ENCODE measurements around the gene SARDH. TPM values are rescaled to one million over a fixed set of nuclear protein-coding genes. Genes with fewer than 3 reads are reported as not detected.

Gene SARDH
- total RNA-seq, 1 experiment from 2014 or later: 5.6 TPM

DNA sequence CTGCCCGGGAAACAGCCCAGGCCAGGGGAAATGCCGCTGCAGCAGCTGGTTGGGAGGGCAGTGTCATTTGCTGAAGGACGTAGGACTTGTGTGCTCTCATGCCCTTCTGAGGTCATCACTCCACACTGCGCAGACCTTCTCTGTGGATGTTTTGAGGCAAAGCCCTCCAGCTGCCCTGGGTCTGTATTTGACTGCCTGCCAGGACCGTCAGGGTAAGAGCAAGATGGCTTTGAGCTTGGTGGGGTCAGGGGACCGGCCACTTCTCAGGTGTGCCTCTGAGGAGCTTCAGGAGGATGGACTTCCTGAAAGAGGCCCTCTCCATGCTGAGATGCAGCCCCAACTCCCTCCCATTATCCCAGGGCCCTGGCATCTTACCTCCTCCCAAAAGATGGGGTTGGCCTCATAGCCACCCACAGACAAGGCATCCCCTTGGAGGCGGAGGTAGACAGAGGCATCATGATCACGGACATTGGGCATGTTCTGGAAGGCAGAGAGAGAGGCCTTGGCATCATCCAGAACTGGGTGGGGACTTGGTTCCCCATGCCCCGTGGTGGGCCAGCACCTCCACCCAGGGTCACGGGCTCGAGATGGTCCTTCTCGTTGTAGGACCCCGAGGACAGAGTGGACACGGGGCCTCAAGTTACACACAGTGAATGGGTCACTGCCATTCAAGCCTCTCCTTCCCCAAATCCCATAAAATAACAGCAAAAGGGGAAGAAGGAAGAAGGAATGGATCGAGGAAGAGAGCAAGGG, 19.4 kb downstream of the SARDH start:
- DNase-seq (ENCODE audit: low read depth, low spot score) (no peak), ATAC-seq (no peak)
- H3K36me3 ChIP-seq (ENCODE audit: control insufficient read depth in 1 of 2, insufficient read depth in 2 of 2, low read length in 2 of 2): no peaks in the 10 kb centered on the region
- no peak for TF ChIP-seq POLR2A (IDR thresholded peaks at IDR 0.05; ENCODE audit: borderline replicate concordance, extremely low read depth, insufficient read depth, insufficient read length)
- TF ChIP-seq JUND (IDR thresholded peaks at IDR 0.05): no peak
- TF ChIP-seq FOSL1 (IDR thresholded peaks at IDR 0.05; ENCODE audit: low read depth): no peak
- no peak for TF ChIP-seq EZH2phosphoT487 (IDR thresholded peaks at IDR 0.05; ENCODE audit: borderline replicate concordance)
- TF ChIP-seq, protein P1, sequence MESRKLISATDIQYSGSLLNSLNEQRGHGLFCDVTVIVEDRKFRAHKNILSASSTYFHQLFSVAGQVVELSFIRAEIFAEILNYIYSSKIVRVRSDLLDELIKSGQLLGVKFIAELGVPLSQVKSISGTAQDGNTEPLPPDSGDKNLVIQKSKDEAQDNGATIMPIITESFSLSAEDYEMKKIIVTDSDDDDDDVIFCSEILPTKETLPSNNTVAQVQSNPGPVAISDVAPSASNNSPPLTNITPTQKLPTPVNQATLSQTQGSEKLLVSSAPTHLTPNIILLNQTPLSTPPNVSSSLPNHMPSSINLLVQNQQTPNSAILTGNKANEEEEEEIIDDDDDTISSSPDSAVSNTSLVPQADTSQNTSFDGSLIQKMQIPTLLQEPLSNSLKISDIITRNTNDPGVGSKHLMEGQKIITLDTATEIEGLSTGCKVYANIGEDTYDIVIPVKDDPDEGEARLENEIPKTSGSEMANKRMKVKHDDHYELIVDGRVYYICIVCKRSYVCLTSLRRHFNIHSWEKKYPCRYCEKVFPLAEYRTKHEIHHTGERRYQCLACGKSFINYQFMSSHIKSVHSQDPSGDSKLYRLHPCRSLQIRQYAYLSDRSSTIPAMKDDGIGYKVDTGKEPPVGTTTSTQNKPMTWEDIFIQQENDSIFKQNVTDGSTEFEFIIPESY (IDR thresholded peaks at IDR 0.05; ENCODE audit: extremely low read depth, insufficient replicate concordance, low read length): no peak
- TF ChIP-seq POLR2AphosphoS5 (IDR thresholded peaks at IDR 0.05; ENCODE audit: low read depth, low read length): no peak
- no peak for TF ChIP-seq CBX3 (IDR thresholded peaks at IDR 0.05; ENCODE audit: low read depth)
- TF ChIP-seq ZFX (IDR thresholded peaks at IDR 0.05): no peak
- TF ChIP-seq ELF1 (IDR thresholded peaks at IDR 0.05; ENCODE audit: borderline replicate concordance, low read depth): no peak
- no peak for TF ChIP-seq TCF7L2 (IDR thresholded peaks at IDR 0.05; ENCODE audit: borderline replicate concordance, extremely low read depth, insufficient read depth, insufficient read length)
- no peak for TF ChIP-seq SP1 (IDR thresholded peaks at IDR 0.05; ENCODE audit: low read depth)
- no peak for TF ChIP-seq CEBPB (IDR thresholded peaks at IDR 0.05; ENCODE audit: low read depth)
- no peak for TF ChIP-seq ATF3 (IDR thresholded peaks at IDR 0.05)
- TF ChIP-seq EZH2 (IDR thresholded peaks at IDR 0.05): no peak
- no peak for TF ChIP-seq ZNF274 (IDR thresholded peaks at IDR 0.05; ENCODE audit: low read depth, low read length)
- no peak for TF ChIP-seq YY1 (IDR thresholded peaks at IDR 0.05; ENCODE audit: extremely low read depth, insufficient replicate concordance, low read depth, low read length)
- TF ChIP-seq, protein P2, sequence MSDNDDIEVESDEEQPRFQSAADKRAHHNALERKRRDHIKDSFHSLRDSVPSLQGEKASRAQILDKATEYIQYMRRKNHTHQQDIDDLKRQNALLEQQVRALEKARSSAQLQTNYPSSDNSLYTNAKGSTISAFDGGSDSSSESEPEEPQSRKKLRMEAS (IDR thresholded peaks at IDR 0.05): no peak
- no peak for TF ChIP-seq SRF (IDR thresholded peaks at IDR 0.05; ENCODE audit: low read depth)
- no peak for TF ChIP-seq SIN3A (IDR thresholded peaks at IDR 0.05; ENCODE audit: low read depth)
- H3K79me2 ChIP-seq (ENCODE audit: insufficient read depth, low read length): no peaks in the 10 kb centered on the region
- intact Hi-C loops (cut with micrococcal nuclease): no loop called here
- ChIA-PET POLR2A (no interaction called here), RAD21 (ENCODE audit: low non-redundant PET in 1 of 2, low total read pairs in 2 of 2, uncharacterized antibody in 2 of 2, unreplicated experiment in 2 of 2) (no interaction called here), CTCF (no interaction called here)
- H3K27me3 ChIP-seq (ENCODE audit: insufficient read depth, low read length): no peaks in the 10 kb centered on the region
- no peak overlapping the region for H3K4me2 ChIP-seq (ENCODE audit: low read length)
- no peak overlapping the region for H3K27ac ChIP-seq (ENCODE audit: low read depth, low read length)
- no peaks in the 10 kb centered on the region for H3K9me2 ChIP-seq (ENCODE audit: insufficient read depth)
- H3K4me1 ChIP-seq (ENCODE audit: control insufficient read depth in 1 of 2, insufficient read depth in 2 of 2, low read length in 2 of 2): no peaks in the 10 kb centered on the region
- no peak overlapping the region for H2AFZ ChIP-seq (ENCODE audit: low read depth, low read length, poor library complexity, severe bottlenecking)
- no peaks in the 10 kb centered on the region for H3K9me3 ChIP-seq (ENCODE audit: control insufficient read depth in 1 of 2, insufficient read depth in 1 of 2, low read depth in 1 of 2, low read length in 2 of 2)
- H4K20me1 ChIP-seq (ENCODE audit: insufficient read depth): no peaks in the 10 kb centered on the region
- no peak overlapping the region for H3K9ac ChIP-seq (ENCODE audit: low read length)
- no TSS peak for BruUV-seq (replicated peaks)
- H3K4me3 ChIP-seq (replicated peaks in 1 of 2; ENCODE audit: low read depth in 1 of 2, low read length in 2 of 2): no peak overlapping the region

Measured in HCT116 (cell line).